Transverse colon (tissue), 4 donors: Measurements from ENCODE around the gene SIRT5.

ENCODE experiments used
- EP300 ChIP-seq: sonication (generic); formaldehyde crosslinking; IDR thresholded peaks from one replicate; pipeline ENCODE4 v1.6.1; 2017; ENCODE audit warnings: antibody characterized with exemption, low read depth
- POLR2A ChIP-seq: fragments of 450-650 bp; IDR thresholded peaks from one replicate; pipeline ENCODE4 v1.6.1; 2016; ENCODE audit warnings: antibody characterized with exemption, mild to moderate bottlenecking, moderate library complexity
- POLR2AphosphoS5 ChIP-seq, 3 donors: sonication (generic); formaldehyde crosslinking; IDR thresholded peaks; one replicate each; pipeline ENCODE4 v1.6.1; 2016; ENCODE audit warnings: antibody characterized with exemption in 3 of 3
- TF ChIP-seq, protein P1 (sequence below), 5 experiments: fragments of 200-600 bp in 3 of 5; fragments of 450-650 bp in 2 of 5; sonication (generic) in 3 of 5; IDR thresholded peaks; 1 replicate in 2 of 5; 2 replicates in 3 of 5; pipeline ENCODE4 v1.5.1; 2016 to 2017; ENCODE audit warnings: antibody characterized with exemption in 5 of 5, inconsistent platforms in 3 of 5, mild to moderate bottlenecking in 2 of 5, moderate library complexity in 1 of 5

DNA sequence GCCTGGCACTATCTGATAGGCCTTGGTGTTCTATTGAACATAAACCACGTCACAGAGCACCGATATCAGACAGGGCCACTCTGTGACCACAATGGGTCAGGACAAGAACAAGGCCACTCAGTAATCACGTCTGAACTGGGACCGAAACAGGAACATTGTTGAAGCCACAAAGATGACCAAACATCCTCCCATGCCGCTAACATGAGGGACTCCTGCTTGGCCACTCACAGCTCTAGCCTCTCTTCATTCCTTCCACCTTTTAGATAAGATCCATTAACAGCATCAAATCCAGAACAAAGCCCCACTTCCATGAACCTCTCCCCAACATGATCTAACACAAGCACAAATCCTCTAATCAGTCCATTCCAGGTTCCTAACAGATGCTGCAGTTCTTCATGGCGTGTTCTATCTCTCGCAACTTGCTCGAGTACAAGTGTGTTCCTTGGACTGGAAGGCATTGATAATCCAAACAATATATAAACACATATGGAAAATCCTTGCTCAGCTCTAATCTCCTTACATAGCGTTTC, 7.4 kb downstream of the SIRT5 start:
- TF ChIP-seq, protein P1, sequence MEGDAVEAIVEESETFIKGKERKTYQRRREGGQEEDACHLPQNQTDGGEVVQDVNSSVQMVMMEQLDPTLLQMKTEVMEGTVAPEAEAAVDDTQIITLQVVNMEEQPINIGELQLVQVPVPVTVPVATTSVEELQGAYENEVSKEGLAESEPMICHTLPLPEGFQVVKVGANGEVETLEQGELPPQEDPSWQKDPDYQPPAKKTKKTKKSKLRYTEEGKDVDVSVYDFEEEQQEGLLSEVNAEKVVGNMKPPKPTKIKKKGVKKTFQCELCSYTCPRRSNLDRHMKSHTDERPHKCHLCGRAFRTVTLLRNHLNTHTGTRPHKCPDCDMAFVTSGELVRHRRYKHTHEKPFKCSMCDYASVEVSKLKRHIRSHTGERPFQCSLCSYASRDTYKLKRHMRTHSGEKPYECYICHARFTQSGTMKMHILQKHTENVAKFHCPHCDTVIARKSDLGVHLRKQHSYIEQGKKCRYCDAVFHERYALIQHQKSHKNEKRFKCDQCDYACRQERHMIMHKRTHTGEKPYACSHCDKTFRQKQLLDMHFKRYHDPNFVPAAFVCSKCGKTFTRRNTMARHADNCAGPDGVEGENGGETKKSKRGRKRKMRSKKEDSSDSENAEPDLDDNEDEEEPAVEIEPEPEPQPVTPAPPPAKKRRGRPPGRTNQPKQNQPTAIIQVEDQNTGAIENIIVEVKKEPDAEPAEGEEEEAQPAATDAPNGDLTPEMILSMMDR (IDR thresholded peaks at IDR 0.05): no peak
- TF ChIP-seq POLR2A (no peak), EP300 (no peak), POLR2AphosphoS5 (IDR thresholded peaks at IDR 0.05) (no peak)
